Measurements from ENCODE around the gene BACE2.
A peak's percentile ranks its signal among the peaks of the same experiment; 100 is the strongest.

The BACE2 gene

GRCh38 chr21:41147096-41147978 lies 20.6 kb upstream of the BACE2 start:
- no peak for DNase-seq (ENCODE audit: low read depth, low spot score)
- no peak overlapping the region for H3K27ac ChIP-seq

- no peak overlapping the region for H3K27ac ChIP-seq
- no peak for DNase-seq (ENCODE audit: low read depth, low spot score)
Observed at GRCh38 chr21:41147979-41148355, 20.0 kb upstream of the BACE2 start.

GRCh38 chr21:41148798-41149197 lies 19.2 kb upstream of the BACE2 start:
- no peak for DNase-seq (ENCODE audit: low read depth, low spot score)
- no peak overlapping the region for H3K27ac ChIP-seq

- no peak for DNase-seq (ENCODE audit: low read depth, low spot score)
- no peak overlapping the region for H3K27ac ChIP-seq
Observed at GRCh38 chr21:41149199-41149598, 18.8 kb upstream of the BACE2 start.

GRCh38 chr21:41152147-41152546 lies 15.8 kb upstream of the BACE2 start:
- H3K27ac ChIP-seq: no peak overlapping the region
- no peak for DNase-seq (ENCODE audit: low read depth, low spot score)

GRCh38 chr21:41153443-41153842 lies 14.5 kb upstream of the BACE2 start:
- DNase-seq (ENCODE audit: low read depth, low spot score): no peak
- no peak overlapping the region for H3K27ac ChIP-seq

GRCh38 chr21:41156142-41156541 lies 11.8 kb upstream of the BACE2 start:
- no peak for DNase-seq (ENCODE audit: low read depth, low spot score)
- H3K27ac ChIP-seq: no peak overlapping the region

GRCh38 chr21:41158026-41158425 lies 9.9 kb upstream of the BACE2 start:
- no peak overlapping the region for H3K27ac ChIP-seq
- DNase-seq (ENCODE audit: low read depth, low spot score): no peak

GRCh38 chr21:41160036-41160435 lies 7.9 kb upstream of the BACE2 start:
- DNase-seq (ENCODE audit: low read depth, low spot score): no peak

GRCh38 chr21:41161428-41161827 lies 6.5 kb upstream of the BACE2 start:
- no peak for DNase-seq (ENCODE audit: low read depth, low spot score)
- H3K27ac ChIP-seq: no peak overlapping the region

More at GRCh38 chr21:41160036-41160435, 7.9 kb upstream of the BACE2 start:
- no peak overlapping the region for H3K27ac ChIP-seq

GRCh38 chr21:41162096-41162495 lies 5.9 kb upstream of the BACE2 start:
- DNase-seq (ENCODE audit: low read depth, low spot score): no peak
- no peak overlapping the region for H3K27ac ChIP-seq

- DNase-seq (ENCODE audit: low read depth, low spot score): no peak
- no peak overlapping the region for H3K27ac ChIP-seq
Observed at GRCh38 chr21:41163091-41163490, 4.9 kb upstream of the BACE2 start.

- DNase-seq (ENCODE audit: low read depth, low spot score): no peak
- no peak overlapping the region for H3K27ac ChIP-seq
Observed at GRCh38 chr21:41164052-41164451, 3.9 kb upstream of the BACE2 start.

- H3K27ac ChIP-seq: peak overlapping the region; percentile 40
- DNase-seq (ENCODE audit: low read depth, low spot score): peak; percentile 75
Observed at GRCh38 chr21:41164981-41165655, 2.8 kb upstream of the BACE2 start.

- DNase-seq (ENCODE audit: low read depth, low spot score): no peak
- H3K27ac ChIP-seq: no peak overlapping the region
Observed at GRCh38 chr21:41166884-41167283, 1.1 kb upstream of the BACE2 start.

GRCh38 chr21:41168391-41169257 lies 664 bp downstream of the BACE2 start:
- peak overlapping the region; percentile 85 for H3K27ac ChIP-seq
- DNase-seq (ENCODE audit: low read depth, low spot score): no peak

- H3K27ac ChIP-seq: peak overlapping the region; percentile 85
- no peak for DNase-seq (ENCODE audit: low read depth, low spot score)
Observed at GRCh38 chr21:41169258-41169576, 1.3 kb downstream of the BACE2 start.

- DNase-seq (ENCODE audit: low read depth, low spot score): no peak
- peak overlapping the region; percentile 85 for H3K27ac ChIP-seq
Observed at GRCh38 chr21:41169701-41170100, 1.7 kb downstream of the BACE2 start.

- DNase-seq (ENCODE audit: low read depth, low spot score): no peak
- H3K27ac ChIP-seq: peak overlapping the region; percentile 85
Observed at GRCh38 chr21:41170442-41170841, 2.5 kb downstream of the BACE2 start.

GRCh38 chr21:41170859-41171609 lies 3.1 kb downstream of the BACE2 start:
- peak overlapping the region; percentile 85 for H3K27ac ChIP-seq
- peak; percentile 80 for DNase-seq (ENCODE audit: low read depth, low spot score)

Data from epithelial cell of prostate (primary cell).